ENCODE results near the gene NPHS1.

The NPHS1 gene

GRCh38 chr19:35845215-35846037 lies 6.9 kb downstream of the NPHS1 start (continued):
- TF ChIP-seq ZBTB26 (tag by site-specific recombination; optimal IDR thresholded peaks at IDR 0.05) (peak; percentile 84), ZNF366 (tag by site-specific recombination; conservative IDR thresholded peaks at IDR 0.05) (peak; percentile 98), ZNF488 (tag by site-specific recombination; IDR thresholded peaks at IDR 0.05) (no peak), ZNF266 (tag by site-specific recombination; IDR thresholded peaks at IDR 0.05; ENCODE audit: low read depth) (no peak), ZNF561 (tag by site-specific recombination; IDR thresholded peaks at IDR 0.05; ENCODE audit: borderline replicate concordance) (no peak), KLF1 (tag by site-specific recombination; IDR thresholded peaks at IDR 0.05) (peak; percentile 99), ZNF513 (tag by site-specific recombination; IDR thresholded peaks at IDR 0.05) (no peak), ZNF391 (tag by site-specific recombination; IDR thresholded peaks at IDR 0.05; ENCODE audit: borderline replicate concordance, low read depth) (peak; percentile 34; the same call in 1 of the 2 replicates), ZNF398 (tag by site-specific recombination; IDR thresholded peaks at IDR 0.05) (peak; percentile 97), KLF17 (tag by site-specific recombination; IDR thresholded peaks at IDR 0.05) (peak; percentile 79), SCRT1 (tag by site-specific recombination; IDR thresholded peaks at IDR 0.05; ENCODE audit: borderline replicate concordance) (peak; percentile 43; the same call in 1 of the 2 replicates), AEBP2 (tag by site-specific recombination; IDR thresholded peaks at IDR 0.05; ENCODE audit: borderline replicate concordance) (no peak), KLF8 (tag by site-specific recombination; IDR thresholded peaks at IDR 0.05) (peak; percentile 88), ZNF48 (tag by site-specific recombination; IDR thresholded peaks at IDR 0.05) (no peak), ZNF626 (tag by site-specific recombination; IDR thresholded peaks at IDR 0.05) (no peak), ZNF692 (tag by site-specific recombination; IDR thresholded peaks at IDR 0.05) (peak; percentile 48; the same call in 1 of the 2 replicates), PBX3 (CRISPR knock-in tag; IDR thresholded peaks at IDR 0.05) (peak; percentile 53; the same call in 1 of the 2 replicates), TCF7L2 (IDR thresholded peaks at IDR 0.05; ENCODE audit: borderline replicate concordance, low read depth, low read length) (peak; percentile 69; the same call in 1 of the 2 replicates), ZNF132 (tag by site-specific recombination; IDR thresholded peaks at IDR 0.05; ENCODE audit: borderline replicate concordance) (no peak), PRDM4 (tag by site-specific recombination; IDR thresholded peaks at IDR 0.05) (no peak), ZBTB20 (tag by site-specific recombination; IDR thresholded peaks at IDR 0.05) (peak; percentile 91), ZNF26 (tag by site-specific recombination; IDR thresholded peaks at IDR 0.05) (no peak)

Data from HEK293 (cell line).